GOT3 (cell line): ENCODE results near the gene PPP1R12A.

Experiments used
- DNase-seq: peaks from one replicate; lab custom pipeline; 2025; ENCODE audit warnings: mixed read lengths; lab: John Stamatoyannopoulos, UW

PPP1R12A gene

DNA sequence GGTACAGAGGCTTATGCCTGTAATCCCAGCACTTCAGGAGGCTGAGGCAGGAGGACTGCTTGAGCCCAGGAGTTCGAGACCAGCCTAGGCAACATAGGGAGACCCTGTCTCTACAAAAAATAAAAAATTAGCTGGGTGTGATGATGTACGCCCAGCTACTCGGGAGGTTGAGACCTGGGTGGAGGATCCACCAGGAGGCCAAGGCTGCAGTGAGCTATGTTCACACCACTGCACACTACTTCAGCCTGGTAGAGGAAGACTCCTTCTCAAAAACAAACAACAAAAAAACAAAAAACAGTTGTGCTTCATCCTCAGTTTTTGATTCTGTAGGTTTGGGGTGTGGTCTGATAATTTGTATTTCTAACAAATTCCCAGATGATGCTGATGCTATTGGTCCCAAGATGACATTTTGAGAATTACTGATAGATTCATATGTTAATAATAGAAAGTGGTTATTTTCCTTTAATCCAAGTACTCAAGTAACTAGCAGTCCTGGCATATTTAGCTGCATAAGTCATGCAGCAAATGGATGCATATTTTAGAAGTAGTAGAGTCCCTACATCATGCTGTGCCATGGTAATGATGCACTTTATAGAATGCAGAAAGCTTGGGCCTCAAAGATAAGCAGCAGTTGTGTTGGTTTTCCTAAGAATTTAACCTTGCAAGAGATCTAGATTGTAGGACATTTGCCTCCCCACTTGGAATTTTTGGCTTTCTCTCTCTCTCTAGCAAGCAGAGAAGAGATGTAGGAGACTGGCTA lies 168.0 kb downstream of the PPP1R12A start:
- DNase-seq: no peak

DNA sequence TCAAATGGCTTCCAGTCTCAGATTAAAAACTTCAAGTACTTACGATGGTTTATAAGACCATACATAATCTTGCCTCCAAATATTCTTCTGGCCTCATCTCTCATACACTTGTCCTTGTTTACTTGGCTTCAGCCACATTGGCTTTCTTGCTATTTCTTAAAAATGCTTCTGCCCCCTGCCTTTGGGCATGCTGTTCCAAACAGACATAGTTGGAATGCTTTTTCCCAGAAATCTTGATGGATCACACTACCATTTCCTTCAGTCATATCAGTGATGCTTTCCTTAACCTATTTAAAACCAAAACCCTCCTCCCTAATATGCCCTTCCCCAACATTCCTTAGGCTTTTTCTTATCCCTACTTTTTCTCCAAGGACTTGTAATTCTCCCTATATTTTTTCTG lies 169.7 kb downstream of the PPP1R12A start:
- no peak for DNase-seq

DNA sequence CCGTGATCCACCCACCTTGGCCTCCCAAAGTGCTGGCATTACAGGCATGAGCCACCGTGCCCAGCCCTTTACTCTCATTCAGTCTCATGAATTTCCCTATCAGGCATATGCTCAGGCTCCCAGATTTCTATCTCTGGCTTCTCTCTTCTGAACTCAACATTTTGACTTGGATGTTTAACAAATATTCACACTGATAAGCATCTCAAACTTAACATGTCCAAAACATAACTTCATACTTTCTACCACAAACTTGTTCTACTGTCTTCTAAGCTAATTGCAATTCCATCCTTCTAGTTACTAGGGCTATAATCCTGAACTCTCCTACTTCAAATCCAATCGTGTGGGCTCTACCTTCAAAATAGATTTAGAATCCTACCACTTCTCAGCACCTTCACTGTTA lies 170.3 kb downstream of the PPP1R12A start:
- DNase-seq: no peak

DNA sequence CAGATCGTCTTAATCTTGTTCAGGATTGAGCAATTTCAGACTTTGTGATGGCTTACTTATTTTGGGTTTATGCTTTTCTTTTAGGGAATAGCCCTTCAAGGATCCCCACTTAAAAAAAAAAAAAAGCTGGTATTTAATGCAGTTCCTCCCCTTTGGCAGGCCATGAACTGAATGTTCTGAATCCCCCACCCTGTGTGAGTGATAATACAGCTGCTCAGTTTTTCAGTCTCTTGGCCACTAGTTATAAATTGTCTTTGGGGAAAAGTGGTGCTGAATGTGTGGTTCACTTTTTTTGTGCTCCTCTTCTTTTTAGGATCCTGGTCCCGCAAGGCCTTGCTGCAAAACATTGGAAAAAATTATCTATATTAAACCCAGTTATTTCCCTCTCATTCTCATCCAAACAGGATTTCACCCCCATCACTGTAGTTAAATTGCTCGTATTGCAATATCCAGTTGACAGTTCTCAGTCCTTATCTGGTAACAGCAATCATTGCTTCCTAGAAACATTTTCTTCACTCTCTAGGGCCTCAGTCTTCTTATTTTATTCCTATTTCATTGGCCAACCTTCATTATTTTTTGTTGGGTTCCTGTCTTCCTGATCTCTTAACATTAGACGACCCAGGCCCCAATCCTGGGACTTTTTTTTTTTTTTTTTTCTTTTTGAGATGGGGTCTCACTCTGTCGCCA lies 171.0 kb downstream of the PPP1R12A start:
- no peak for DNase-seq

DNA sequence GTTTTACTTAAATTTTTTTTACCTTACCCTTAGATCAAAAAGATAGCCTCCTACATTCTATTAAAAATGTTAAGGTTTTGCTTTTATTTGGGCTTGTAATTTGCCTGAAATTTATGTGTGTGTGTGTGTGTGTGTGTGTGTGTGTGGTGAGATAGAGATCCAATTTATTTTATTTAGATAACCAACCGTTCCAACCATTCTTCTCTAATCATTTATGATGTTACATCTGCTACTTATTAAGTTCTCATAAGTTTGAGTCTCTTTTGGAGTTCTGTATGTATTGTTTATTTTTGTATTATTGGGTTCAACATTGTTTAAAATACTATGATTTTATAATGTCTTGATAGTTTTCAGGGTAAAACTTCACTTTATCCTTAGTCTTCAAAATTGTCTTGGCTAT lies 173.6 kb downstream of the PPP1R12A start:
- no peak for DNase-seq

DNA sequence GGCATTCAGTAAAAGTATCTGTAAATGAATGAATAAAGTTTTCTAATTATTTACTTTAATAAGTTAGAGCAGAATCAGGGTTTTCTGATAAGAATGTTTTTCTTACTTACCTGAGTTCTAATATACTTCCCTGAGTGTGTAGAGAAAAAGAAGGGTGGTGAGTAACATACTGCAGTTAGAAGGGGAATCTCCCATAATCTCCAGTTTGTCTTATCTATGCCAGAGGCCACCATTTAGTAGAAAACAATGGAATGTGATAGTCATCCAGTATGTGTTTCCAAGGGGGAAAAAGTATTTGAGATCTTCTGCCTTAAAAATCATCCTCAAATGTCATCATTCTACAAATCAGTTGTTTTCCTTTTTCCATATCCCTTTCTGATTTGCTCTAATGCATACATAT lies 187.6 kb downstream of the PPP1R12A start:
- no peak for DNase-seq

DNA sequence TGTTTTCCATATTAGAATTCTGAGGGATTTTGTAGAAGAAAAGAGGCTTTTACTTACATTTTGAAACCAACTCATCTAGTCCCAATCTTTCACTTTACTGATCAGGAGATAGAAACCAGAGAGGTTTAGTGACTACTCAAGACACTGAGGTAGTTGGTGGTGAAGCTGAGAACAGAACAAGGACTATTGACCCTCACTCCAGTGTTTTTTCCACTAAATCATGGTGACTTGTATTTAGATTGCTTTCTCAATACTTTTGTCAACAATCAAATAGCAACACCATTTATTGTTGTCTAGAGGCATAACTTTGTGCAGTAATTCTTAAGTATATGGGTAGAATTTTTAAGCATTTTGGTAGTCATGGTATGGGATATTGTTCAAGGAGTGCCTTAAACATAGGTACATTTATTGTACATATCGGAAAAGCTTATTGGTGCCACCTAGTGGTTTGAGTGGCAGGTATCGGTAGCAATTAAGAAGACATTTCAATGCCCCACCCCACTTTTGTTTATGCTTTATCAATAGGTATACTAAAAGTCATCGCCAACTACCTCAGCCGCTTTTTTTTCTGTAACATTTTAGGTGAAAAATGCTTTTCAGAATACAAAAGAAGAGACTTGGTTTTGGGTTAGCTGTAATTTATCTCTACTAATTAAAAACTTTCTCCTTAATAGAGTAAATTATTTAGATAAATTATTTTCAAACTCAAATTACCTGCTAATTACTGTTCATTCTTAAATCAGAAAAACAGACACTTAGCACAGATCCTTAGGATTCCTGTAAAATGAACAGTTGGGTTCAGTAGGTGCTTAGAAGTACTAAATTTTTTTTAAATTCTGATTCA lies 196.8 kb downstream of the PPP1R12A start:
- no peak for DNase-seq

DNA sequence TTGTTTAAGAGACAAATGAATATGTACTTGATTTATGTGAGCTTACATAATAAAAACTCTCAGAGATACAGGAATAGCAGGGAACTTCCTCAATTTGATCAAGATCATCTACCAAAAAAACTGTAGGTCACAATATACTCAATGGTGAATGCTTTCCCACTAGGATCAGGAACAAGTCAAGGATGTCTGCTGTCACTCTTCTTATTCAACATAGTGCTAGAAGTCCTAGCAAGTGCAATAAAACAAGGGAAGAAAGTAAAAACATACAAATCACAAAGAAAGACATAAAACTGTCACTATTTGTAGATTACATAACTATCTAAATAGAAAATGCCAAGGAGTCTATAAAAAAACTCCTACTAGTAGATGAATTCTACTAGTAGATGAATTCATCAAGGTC lies 202.3 kb downstream of the PPP1R12A start:
- no peak for DNase-seq

DNA sequence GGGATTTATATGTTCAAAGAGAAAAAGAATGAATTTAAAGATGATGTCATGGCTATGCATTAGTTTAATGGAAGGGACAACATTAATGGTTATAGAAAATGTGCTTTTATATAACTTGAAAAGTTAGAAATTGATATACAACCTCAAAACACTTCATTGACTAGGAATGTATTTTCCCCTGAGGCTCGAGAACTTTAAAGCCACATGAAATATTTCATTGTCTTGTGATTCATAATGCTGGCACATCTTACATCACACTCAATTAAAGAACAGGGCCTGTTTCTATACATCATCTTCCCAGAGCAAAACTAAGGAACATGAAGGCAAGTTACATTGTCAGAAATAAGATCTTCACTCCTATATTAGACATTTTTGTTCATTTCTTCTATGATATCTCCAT lies 208.9 kb downstream of the PPP1R12A start:
- DNase-seq: no peak
